Umbilical cord (tissue), 2 donors: Measurements from ENCODE around the gene SELENOM. TPM values are rescaled to one million over a fixed set of nuclear protein-coding genes. Genes with fewer than 3 reads are reported as not detected.
"Not testable (repeated sequence)": the region's sequence is repeated elsewhere in the genome, so short reads cannot be mapped to it uniquely, and the experiment has no call there.

Experiments used
- DNase-seq: peaks from one replicate; pipeline ENCODE4 v3.0.0-alpha.2; 2015; ENCODE audit warnings: low spot score
- total RNA-seq: library from RNA; depleted of rRNA; stranded (reverse); fragments of >200 nt; gene quantifications from one replicate; pipeline ENCODE4 v1.2.3, GENCODE V29; 2014; ENCODE audit warnings: low replicate concordance; ENCODE audit not compliant: insufficient read depth

SELENOM gene
- total RNA-seq, 1 donor from 2014 or later, result 313 TPM

- DNase-seq, result no peak
Measured at GRCh38 chr22:31133911-31134310, 26.5 kb upstream of the SELENOM start.

GRCh38 chr22:31130873-31131272 lies 23.5 kb upstream of the SELENOM start:
- DNase-seq, result no peak

GRCh38 chr22:31128156-31128555 lies 20.8 kb upstream of the SELENOM start:
- no peak for DNase-seq

- DNase-seq, result peak; percentile 40
Measured at GRCh38 chr22:31127181-31127772, 19.9 kb upstream of the SELENOM start.

- no peak for DNase-seq
Measured at GRCh38 chr22:31126869-31127175, 19.5 kb upstream of the SELENOM start.

- no peak for DNase-seq
Measured at GRCh38 chr22:31126128-31126868, 18.9 kb upstream of the SELENOM start.

- DNase-seq, result no peak
Measured at GRCh38 chr22:31125521-31126117, 18.3 kb upstream of the SELENOM start.

GRCh38 chr22:31124811-31125465 lies 17.6 kb upstream of the SELENOM start:
- no peak for DNase-seq

- no peak for DNase-seq
Measured at GRCh38 chr22:31124290-31124689, 16.9 kb upstream of the SELENOM start.

- DNase-seq, result no peak
Measured at GRCh38 chr22:31123292-31123602, 15.9 kb upstream of the SELENOM start.

GRCh38 chr22:31122532-31123291 lies 15.3 kb upstream of the SELENOM start, which contains the start of gene INPP5J:
Gene INPP5J, plus strand, starts transcription at chr22:31122966. Its CDS starts 49 bp downstream, at chr22:31123015.
- DNase-seq, result peak; percentile 68

- DNase-seq, result no peak
Measured at GRCh38 chr22:31122196-31122531, 14.8 kb upstream of the SELENOM start.

- DNase-seq, result no peak
Measured at GRCh38 chr22:31121403-31121802, 14.0 kb upstream of the SELENOM start.

GRCh38 chr22:31120642-31121041 lies 13.3 kb upstream of the SELENOM start:
- DNase-seq, result no peak

GRCh38 chr22:31120230-31120629 lies 12.9 kb upstream of the SELENOM start:
- DNase-seq, result peak; percentile 20

- DNase-seq, result no peak
Measured at GRCh38 chr22:31119026-31119717, 11.8 kb upstream of the SELENOM start.

GRCh38 chr22:31118046-31118820 lies 10.9 kb upstream of the SELENOM start:
- DNase-seq, result no peak

GRCh38 chr22:31112547-31113091 lies 5.3 kb upstream of the SELENOM start:
- not testable (repeated sequence) for DNase-seq

GRCh38 chr22:31107894-31108218 lies 488 bp upstream of the SELENOM start:
- DNase-seq, result no peak

GRCh38 chr22:31106731-31107177 lies 614 bp downstream of the SELENOM start:
- DNase-seq, result peak; percentile 59
